GM21576 (cell line): Measurements from ENCODE around the gene SOST.

ENCODE experiments used
- ATAC-seq: cut with Tn5 transposase; IDR thresholded peaks from one replicate; pipeline ENCODE4 v1.9.1; 2021; ENCODE audit warnings: mild to moderate bottlenecking, moderate library complexity; ENCODE audit not compliant: unreplicated experiment

SOST gene

GRCh38 chr17:43774304-43775250 is 16.0 kb upstream of the SOST start:
- ATAC-seq: no peak

GRCh38 chr17:43772877-43773648 is 14.5 kb upstream of the SOST start:
- no peak for ATAC-seq

- ATAC-seq: no peak
Measured at GRCh38 chr17:43771463-43771862, 12.9 kb upstream of the SOST start.

GRCh38 chr17:43770957-43771356 is 12.4 kb upstream of the SOST start:
- no peak for ATAC-seq

GRCh38 chr17:43769859-43770258 is 11.3 kb upstream of the SOST start:
- no peak for ATAC-seq

GRCh38 chr17:43769426-43769825 is 10.8 kb upstream of the SOST start:
- no peak for ATAC-seq

- no peak for ATAC-seq
Measured at GRCh38 chr17:43768943-43769342, 10.4 kb upstream of the SOST start.

- ATAC-seq: no peak
Measured at GRCh38 chr17:43768382-43768781, 9.8 kb upstream of the SOST start.

GRCh38 chr17:43767713-43768059 is 9.1 kb upstream of the SOST start:
- ATAC-seq: no peak

- no peak for ATAC-seq
Measured at GRCh38 chr17:43767053-43767712, 8.6 kb upstream of the SOST start.

- ATAC-seq: no peak
Measured at GRCh38 chr17:43766413-43767052, 7.9 kb upstream of the SOST start.

GRCh38 chr17:43760254-43760852 is 1.8 kb upstream of the SOST start:
- no peak for ATAC-seq

- no peak for ATAC-seq
Measured at GRCh38 chr17:43759836-43760235, 1.2 kb upstream of the SOST start.

GRCh38 chr17:43758086-43758485 is 505 bp downstream of the SOST start:
- ATAC-seq: no peak

- ATAC-seq: no peak
Measured at GRCh38 chr17:43757171-43757660, 1.4 kb downstream of the SOST start.

GRCh38 chr17:43756201-43756600 is 2.4 kb downstream of the SOST start:
- no peak for ATAC-seq

GRCh38 chr17:43755389-43755875 is 3.2 kb downstream of the SOST start:
- ATAC-seq: no peak

- no peak for ATAC-seq
Measured at GRCh38 chr17:43754947-43755346, 3.6 kb downstream of the SOST start.

GRCh38 chr17:43753493-43754129 is 5.0 kb downstream of the SOST start:
- no peak for ATAC-seq

GRCh38 chr17:43750153-43750552 is 8.4 kb downstream of the SOST start:
- ATAC-seq: no peak
